GM19099 (cell line): Measurements from ENCODE around the gene KCP.

Source experiments
- POLR2A ChIP-seq: IDR thresholded peaks from 3 replicates; pipeline ENCODE4 v1.6.1; 2011; ENCODE audit warnings: low read depth; ENCODE audit not compliant: insufficient read length; ENCODE audit errors: extremely low read depth

The KCP gene

DNA sequence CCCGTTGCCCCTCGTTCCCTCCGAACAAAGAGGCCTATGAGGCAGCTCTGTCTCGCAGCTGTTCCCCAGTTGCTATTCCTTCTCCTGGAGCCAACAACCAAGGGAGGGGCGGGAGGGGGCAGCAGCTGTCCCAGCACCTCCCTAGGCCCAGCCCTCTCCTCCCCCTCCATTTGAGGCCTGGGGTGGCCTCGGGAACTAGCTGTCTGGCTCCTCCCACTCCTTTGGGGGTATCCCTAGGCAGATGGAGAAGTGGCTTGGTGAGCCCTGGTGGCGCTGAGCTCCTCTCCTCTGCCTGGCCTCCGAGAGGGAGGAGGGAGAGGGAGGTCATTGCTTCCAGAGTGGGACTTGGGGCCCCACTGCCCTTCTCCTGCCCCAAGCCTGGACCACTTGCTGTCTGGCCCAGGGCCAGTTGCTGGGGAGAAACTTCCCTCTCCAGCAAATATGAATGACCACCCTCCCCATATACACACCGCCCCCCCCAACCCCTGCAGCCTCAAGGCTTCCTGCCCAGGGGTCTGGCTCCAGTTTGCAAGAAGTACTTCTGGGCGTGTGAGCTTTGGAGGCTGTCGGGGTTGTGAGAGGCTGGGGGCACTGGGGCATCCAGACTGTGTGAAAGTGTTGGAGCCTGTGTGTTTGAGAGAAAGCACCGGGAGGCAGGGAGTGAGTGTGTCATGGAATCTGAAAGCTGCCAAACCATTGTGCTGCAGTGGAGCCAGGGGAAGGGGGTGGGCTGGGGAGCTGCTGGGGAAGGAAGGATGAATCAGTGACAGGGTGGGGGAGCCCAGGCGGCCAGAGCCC lies 77.2 kb downstream of the KCP start:
- no peak for TF ChIP-seq POLR2A

GRCh38 chr7:128832880-128833147 lies 77.7 kb downstream of the KCP start:
- no peak for TF ChIP-seq POLR2A

GRCh38 chr7:128831994-128832879 lies 78.3 kb downstream of the KCP start:
- no peak for TF ChIP-seq POLR2A

GRCh38 chr7:128831178-128831993 lies 79.1 kb downstream of the KCP start:
- TF ChIP-seq POLR2A: no peak

DNA sequence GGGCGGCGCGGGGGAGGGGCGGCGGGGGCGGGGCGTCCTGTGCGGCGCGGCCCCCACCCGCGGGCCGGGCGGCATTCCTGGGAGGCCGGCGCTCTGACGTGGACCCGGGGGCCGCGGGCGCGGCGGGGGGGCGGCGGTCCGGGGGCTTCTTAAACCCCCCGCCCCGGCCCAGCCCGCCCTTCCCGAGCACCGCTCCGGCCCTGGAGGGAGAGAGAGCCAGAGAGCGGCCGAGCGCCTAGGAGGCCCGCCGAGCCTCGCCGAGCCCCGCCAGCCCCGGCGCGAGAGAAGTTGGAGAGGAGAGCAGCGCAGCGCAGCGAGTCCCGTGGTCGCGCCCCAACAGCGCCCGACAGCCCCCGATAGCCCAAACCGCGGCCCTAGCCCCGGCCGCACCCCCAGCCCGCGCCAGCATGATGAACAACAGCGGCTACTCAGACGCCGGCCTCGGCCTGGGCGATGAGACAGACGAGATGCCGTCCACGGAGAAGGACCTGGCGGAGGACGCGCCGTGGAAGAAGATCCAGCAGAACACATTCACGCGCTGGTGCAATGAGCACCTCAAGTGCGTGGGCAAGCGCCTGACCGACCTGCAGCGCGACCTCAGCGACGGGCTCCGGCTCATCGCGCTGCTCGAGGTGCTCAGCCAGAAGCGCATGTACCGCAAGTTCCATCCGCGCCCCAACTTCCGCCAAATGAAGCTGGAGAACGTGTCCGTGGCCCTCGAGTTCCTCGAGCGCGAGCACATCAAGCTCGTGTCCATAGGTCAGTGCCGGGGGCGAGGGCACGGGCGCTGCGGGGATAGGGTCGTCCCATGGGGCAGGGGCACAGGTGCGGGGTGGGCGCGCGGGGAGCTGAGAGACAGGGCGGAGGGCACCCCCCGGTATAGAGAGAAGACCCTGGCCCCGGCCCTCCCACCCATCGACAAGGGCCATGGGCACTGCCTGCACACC lies 80.0 kb downstream of the KCP start, which contains the start of gene FLNC:
Gene FLNC (plus strand): TSS at position 176 of the 947 bp plus-strand sequence. CDS start 232 bp downstream, at position 408.
- TF ChIP-seq POLR2A: no peak

- no peak for TF ChIP-seq POLR2A
These were observed 80.9 kb downstream of the KCP start for GRCh38 chr7:128829391-128830166.

DNA sequence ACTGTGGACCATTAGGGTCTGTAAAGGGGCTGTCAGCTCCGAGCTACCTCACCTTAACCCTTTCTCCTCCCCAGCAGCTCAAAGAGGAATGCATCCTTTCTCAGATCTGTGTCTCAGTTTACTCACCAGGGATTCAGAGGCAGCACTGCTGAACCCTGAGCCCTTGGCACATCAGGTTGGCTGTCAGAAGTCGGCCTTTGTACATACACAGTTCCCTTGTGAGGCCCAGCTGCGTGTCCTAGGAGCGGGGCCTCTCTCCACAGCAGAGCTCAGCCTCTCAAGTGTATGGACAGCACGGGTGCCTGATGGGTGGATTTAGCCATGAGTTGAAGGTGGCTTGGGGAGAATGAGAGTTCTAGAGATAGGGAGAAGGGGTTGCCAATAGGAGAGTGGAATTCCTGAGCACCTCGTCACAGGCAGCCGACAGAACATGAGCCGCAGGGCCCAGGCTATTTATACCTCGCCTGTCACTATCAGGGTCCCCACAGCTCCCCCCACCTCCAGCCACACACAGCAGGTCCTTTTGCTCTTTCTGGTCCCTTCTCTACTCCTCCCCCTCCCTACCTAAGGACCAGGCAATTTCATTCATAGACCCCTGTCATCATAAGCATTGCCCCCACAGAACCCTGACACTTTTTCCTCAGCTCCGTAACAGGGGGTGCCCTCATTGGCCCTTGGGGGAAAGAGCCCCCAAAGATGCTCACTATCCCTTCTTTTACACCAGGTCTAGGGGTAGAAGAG lies 82.4 kb downstream of the KCP start:
- TF ChIP-seq POLR2A: no peak

GRCh38 chr7:128827248-128827958 lies 83.1 kb downstream of the KCP start:
- no peak for TF ChIP-seq POLR2A

DNA sequence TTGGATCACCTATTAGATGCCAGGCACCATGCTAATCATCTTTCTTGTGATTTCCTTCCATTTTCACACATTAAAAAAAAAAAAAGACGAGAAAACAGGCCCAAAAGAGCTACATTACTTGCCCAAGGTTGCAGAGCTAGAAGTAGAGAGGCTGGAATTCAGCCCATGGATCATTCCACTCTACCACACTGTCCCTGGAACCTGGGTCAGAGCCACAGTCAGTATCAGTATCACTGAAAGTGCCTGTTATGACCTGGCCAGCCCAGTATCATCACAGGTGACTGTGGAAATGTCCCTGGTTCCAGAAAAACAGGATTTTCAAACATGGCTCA lies 83.6 kb downstream of the KCP start:
- no peak for TF ChIP-seq POLR2A
